ENCODE measurements around the gene RFX6.

RFX6 gene

DNA sequence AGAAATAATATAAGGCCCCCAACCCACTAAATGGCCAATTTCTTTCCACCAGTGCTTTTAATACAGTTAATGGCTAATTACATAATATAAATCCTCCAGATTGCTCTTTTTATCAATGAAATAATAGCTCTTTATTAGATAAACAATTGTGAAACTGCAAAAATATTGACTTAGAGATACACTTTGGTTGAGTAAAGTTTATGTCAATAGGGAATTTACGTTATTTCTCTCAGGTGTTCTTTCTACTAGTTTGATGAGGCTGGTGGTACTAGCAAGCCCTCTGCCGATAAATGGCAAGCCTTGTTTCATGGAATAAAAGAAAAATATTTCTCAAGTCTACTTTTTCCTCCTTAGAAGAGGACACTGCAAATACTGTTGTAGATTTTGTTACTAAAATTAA lies 18.9 kb downstream of the RFX6 start:
- DNase-seq (ENCODE audit: low read depth), result no peak

DNA sequence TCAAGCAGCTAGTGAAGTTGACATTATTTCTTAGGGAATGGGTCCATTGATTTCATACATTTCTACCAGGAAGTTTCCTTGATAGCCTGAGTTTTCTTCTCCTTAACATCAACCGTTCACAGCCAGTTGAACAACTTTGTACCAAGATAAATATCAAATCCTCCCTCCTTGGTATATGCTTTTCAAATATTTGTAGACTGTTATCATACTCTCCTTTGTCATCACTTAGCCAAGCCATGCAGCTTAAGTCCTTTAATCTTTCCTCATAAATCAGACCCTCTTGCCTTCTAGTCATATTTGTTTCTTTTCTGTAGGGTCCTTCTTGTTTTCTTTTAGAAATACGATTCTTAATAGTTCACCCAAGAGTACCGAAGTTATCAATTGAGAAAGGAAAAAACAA lies 25.6 kb downstream of the RFX6 start:
- no peak for DNase-seq (ENCODE audit: low read depth)

- DNase-seq (ENCODE audit: low read depth), result no peak
These were observed 46.0 kb downstream of the RFX6 start for GRCh38 chr6:116922853-116923548.

DNA sequence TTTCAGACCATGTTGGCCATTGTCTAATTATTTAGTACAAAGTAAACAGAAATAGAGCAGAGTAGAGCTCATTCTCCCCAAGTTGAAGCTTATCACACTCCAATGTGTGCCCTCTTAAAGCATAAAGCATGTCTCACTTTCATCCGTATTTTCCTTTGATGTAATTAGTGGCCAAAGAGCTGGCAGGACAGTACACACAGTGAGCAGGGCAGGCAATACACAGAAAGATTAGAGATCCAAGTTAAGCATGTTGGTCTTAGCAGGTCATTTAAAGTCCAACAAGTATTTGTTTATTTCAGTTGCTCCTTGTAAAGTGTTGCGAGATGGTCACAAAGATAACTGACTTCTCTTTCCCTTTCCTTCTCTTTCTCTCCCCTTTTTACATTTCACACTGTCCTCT lies 47.2 kb downstream of the RFX6 start:
- DNase-seq (ENCODE audit: low read depth), result no peak

DNA sequence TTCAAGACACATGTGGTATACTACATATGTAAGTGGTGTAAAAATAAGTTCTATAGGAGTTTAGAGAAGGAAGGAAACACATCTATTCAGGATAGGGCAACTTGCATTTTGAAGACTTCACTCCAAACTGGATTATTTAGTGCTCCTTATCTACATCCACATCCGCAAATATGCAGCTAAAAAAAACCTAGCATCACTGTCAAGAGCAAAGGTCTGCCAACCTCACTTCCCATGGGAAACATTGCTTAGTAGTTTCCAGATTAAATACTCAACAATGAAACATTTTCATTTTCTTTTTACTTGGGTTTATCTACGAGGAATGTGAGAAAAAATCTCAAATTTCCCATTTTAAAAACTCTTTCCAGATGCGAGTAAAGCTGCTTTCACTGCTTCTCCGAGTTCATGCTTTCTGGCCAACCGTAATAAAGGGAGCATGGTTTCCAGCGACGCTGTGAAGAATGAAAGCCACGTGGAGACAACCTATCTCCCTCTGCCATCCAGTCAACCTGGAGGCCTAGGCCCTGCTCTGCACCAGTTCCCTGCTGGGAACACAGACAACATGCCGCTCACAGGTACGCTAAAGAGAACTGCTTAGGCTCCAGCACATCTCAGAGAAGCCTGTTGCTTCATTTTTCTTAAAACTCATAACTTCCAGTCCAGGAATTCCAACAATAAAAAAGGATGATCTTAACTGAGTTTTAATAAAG lies 48.2 kb downstream of the RFX6 start:
- no peak for DNase-seq (ENCODE audit: low read depth)

- DNase-seq (ENCODE audit: low read depth), result no peak
These were observed 51.6 kb downstream of the RFX6 start for GRCh38 chr6:116928677-116929076.

GRCh38 chr6:116929825-116930224 lies 52.8 kb downstream of the RFX6 start:
- no peak for DNase-seq (ENCODE audit: low read depth)

- no peak for DNase-seq (ENCODE audit: low read depth)
These were observed 54.4 kb downstream of the RFX6 start for GRCh38 chr6:116931456-116931855.

- DNase-seq (ENCODE audit: low read depth), result no peak
These were observed 55.5 kb downstream of the RFX6 start for GRCh38 chr6:116932496-116932895.

GRCh38 chr6:116933485-116933884 lies 56.4 kb downstream of the RFX6 start:
- DNase-seq (ENCODE audit: low read depth), result no peak

DNA sequence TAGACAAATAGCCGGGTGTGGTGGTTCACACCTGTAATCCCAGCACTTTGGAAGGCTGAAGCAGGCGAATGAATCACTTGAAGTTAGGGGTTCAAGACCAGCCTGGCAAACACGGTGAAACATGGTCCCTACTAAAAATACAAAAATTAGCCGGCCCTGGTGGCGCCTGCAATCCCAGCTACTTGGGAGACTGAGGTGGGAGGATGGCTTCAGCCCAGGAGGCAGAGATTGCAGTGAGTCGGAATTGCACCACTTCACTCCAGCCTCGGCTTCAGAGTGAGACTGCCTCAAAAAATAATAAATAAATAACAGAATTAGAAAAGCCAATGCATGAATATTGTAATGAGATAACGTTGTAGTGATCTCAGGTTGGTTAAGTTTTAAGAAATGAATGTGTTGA lies 61.3 kb downstream of the RFX6 start:
- DNase-seq (ENCODE audit: low read depth), result no peak

- DNase-seq (ENCODE audit: low read depth), result no peak
These were observed 64.7 kb downstream of the RFX6 start for GRCh38 chr6:116941727-116942126.

DNA sequence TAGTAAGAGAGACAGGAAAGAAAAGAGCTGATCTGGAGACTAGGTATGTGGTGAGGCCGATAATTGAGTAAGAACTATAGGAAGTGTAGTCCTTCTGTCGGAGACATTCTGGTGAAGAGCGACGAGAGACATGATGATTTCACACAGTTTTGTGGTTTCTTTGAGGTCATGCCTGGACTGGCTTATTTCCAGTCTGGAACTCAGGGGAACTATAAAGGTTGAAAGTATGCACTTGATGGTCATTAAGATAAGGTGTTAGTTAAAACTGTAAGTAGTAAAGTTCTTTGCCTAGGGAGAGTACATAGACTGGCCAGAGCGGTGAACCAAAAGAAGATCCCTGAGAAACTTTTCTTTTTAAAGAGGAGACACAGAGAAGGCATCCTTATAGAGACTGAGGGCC lies 68.8 kb downstream of the RFX6 start:
- no peak for DNase-seq (ENCODE audit: low read depth)

- DNase-seq (ENCODE audit: low read depth), result no peak
These were observed 71.7 kb downstream of the RFX6 start for GRCh38 chr6:116948533-116949304.

DNA sequence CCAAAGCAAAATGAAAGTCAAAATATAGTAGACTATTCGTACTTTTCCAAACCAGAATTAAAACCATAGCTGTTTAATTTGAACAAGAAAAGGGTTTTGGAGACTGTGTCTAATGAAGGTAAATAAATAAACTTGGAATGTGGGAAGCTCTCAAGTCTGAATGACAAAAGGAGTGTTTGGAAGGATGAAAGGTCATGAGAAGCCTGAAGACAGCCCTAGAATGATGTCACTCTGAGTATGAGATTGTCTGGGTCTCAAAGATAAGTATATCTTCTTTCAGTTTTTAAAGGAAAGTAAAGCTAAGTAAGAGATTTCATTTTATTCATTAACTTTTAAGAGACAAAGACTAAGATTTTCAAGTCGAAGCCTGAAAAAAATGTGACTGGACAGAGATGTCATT lies 72.9 kb downstream of the RFX6 start:
- DNase-seq (ENCODE audit: low read depth), result no peak

- DNase-seq (ENCODE audit: low read depth), result no peak
These were observed 77.3 kb downstream of the RFX6 start for GRCh38 chr6:116954335-116954734.

DNA sequence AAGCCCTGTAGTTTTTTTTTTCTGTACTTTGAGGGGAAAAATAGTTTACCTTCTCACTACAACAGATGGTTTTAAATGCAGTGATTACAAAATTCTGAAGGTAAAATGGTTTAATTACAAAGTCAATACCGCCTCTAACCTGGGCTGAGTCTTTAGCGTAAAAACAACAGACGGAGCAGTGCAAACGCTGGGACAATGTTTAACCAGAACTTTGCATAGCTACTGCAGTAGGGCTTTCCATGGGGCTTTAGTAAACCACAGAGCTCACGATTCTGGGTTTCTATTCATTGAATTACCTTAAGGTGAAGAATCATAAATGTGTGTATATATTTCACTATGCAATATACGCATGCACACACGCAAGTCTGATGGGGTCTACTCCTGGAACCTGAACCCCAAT lies 77.9 kb downstream of the RFX6 start:
- DNase-seq (ENCODE audit: low read depth), result no peak

DNA sequence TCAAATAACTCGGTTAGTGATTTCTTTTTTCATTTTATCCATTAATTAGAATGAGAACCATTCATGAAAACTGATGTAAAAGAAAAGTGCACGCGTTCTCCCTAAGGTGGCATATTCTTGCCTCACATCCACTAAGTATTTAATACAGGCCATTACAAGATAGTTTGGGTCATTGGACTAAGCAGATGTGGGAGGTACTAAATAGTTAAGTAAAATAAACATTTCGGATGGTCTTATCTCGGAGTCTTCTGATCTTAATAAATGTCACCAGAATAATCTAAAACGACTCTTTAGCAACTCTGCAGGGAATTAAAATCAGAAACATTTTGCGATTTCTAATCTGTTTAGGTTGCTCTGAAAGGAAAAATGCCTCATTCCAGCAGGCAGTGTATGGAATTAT lies 78.7 kb downstream of the RFX6 start:
- no peak for DNase-seq (ENCODE audit: low read depth)

DNA sequence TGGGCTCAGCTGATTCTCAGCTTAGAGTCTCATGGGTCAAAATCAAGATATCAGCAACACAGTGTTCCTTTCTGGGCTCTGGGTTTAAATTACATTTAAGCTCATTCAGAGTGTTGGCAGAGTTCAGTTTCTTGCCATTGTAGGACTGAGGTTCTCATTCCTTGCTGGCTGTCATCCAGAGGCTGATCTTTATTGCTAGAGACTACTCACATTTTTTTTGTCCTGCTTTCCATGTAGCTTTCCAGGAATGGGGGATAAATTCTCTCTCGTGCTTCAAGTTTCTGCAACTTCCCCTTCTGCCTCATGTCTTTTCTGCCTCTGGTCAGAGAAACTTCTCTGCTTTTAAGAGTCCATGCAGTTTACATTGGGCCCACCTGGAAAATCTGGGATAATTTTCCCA lies 86.9 kb downstream of the RFX6 start:
- no peak for DNase-seq (ENCODE audit: low read depth)

- no peak for DNase-seq (ENCODE audit: low read depth)
These were observed 89.9 kb downstream of the RFX6 start for GRCh38 chr6:116966675-116967576.

- peak; percentile 31 for DNase-seq (ENCODE audit: low read depth)
These were observed 92.3 kb downstream of the RFX6 start for GRCh38 chr6:116969211-116969863.

GRCh38 chr6:116971959-116972358 lies 94.9 kb downstream of the RFX6 start:
- no peak for DNase-seq (ENCODE audit: low read depth)

Measured in non-pigmented ciliary epithelial cell (primary cell).